NCI-H187 treated with DMSO at 0.1 percent for 48 hours (cell line): ENCODE measurements around the gene VCPKMT.

Source experiments
- DNase-seq: peaks from one replicate; lab custom pipeline; 2025; lab: John Stamatoyannopoulos, UW

VCPKMT gene

DNA sequence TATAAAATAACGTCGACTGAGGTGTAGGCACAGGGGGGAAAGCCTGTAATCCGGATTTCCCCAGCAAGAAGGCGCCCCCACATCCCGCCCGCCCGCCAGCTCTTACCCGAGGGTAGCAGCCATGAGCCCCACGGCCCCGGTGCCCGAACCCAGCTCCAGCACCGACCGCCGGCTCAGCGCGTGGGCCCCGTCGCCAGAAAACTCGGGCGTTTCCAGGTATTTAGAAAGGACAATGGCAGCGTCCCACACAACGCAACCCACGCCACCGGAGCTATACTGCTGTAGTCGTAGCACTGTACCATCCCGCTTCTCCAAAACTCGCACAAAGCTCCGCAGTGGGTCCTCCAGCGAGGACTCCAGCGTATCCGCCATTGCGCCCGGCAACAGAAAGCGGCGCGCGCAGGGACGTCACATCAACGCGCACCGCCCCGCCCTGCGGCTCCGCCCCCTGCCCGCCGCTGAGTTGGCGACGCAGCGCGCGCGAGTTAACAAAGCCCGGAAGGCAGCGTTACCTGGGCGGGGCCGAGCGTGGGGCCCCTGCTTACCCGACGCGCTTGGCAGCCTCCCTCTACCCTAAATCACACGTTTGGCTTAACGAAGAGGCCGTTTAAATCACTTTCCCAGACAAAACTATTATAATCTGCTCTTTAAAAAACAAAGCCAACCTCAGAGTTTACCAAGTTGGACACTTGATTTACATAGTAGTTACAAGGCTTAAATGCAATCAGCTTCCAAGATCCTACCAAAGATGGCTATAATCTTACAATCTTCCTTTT is at the start of gene VCPKMT:
TSS of gene VCPKMT (minus strand) at position 392 of the 776 bp plus-strand sequence. CDS start at position 372, 20 bp downstream.
- peak; percentile 75 for DNase-seq

- no peak for DNase-seq
These were observed 39.7 kb upstream of the VCPKMT start for GRCh38 chr14:50156111-50156510.

DNA sequence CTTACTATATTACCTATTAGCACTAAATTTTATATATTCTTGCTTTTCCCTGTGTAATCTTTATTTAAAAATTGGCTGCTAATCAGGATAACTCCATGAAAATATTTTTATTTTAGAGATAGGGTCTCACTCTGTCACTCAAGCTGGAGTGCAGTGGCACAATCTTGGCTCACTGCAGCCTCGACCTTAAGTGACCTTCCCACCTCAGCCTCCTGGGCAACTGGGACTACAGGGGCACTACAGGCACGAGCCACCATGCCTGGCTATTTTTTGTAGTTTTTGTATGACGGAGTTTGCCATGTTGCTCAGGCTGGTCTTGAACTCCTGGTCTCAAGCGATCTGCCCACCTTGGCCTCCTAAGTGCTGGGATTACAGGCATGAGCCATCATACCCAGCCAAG is 32.4 kb upstream of the VCPKMT start:
- DNase-seq: no peak

GRCh38 chr14:50139192-50139591 is 22.8 kb upstream of the VCPKMT start:
- no peak for DNase-seq

DNA sequence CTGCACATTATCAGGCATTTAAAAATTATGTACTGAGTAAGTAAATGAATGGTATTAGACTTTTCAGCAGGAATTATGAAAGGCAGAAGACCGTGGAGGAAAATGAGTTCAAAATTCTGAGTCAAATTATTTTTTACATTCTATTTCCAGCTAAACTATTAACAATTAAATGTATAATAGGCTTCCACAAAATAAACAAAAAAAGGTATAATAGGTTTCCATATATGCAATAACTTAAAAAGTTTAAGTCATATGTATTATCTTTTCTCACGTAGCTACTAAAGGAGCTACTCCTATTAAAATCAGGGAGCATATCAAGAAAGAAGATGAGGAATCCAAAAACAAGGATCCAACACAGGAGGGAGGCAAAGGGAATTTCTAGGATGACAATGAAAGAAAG is 11.4 kb upstream of the VCPKMT start:
- no peak for DNase-seq

GRCh38 chr14:50123062-50123461 is 6.7 kb upstream of the VCPKMT start:
- DNase-seq: no peak

DNA sequence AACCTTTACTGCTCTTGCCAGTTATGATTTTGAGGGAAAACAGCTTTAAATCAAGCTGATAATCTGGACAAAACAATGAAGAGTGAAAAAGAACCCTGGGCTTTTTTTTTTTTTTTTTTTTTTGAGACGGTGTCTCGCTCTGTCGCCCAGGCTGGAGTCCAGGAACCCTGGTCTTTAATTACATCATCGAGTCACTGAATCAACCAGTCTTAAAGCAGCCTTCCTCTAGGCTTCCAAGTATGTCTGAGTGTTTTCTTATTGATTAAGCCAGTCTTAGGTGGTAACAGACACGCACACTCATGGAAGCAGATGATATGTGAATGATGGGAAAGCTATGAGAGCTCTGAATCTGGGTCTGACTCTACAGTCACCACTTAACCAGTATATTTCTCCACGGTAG is 5.9 kb upstream of the VCPKMT start:
- no peak for DNase-seq

- DNase-seq: no peak
These were observed 5.1 kb upstream of the VCPKMT start for GRCh38 chr14:50121486-50121885.

DNA sequence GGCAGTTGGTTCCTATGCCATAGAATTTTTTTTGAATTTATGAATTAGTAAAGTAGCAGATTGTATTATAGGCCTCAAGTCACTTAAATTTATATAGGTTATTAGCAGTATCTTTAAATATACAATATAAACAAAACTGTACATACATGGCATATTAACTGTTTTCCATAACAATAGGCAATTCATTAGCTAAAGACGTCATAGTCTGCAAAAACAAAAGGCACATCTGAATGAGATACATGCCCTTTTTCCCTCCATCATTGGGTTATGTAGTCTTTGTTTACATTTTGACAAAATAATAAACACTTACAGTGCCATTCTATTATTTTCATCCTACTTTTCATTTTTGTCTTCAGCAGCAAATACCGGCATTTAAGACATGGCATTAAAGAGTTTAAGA is 1.1 kb upstream of the VCPKMT start:
- no peak for DNase-seq

- no peak for DNase-seq
These were observed 594 bp upstream of the VCPKMT start for GRCh38 chr14:50116966-50117365.

GRCh38 chr14:50113381-50114035 is 2.9 kb downstream of the VCPKMT start:
- no peak for DNase-seq

DNA sequence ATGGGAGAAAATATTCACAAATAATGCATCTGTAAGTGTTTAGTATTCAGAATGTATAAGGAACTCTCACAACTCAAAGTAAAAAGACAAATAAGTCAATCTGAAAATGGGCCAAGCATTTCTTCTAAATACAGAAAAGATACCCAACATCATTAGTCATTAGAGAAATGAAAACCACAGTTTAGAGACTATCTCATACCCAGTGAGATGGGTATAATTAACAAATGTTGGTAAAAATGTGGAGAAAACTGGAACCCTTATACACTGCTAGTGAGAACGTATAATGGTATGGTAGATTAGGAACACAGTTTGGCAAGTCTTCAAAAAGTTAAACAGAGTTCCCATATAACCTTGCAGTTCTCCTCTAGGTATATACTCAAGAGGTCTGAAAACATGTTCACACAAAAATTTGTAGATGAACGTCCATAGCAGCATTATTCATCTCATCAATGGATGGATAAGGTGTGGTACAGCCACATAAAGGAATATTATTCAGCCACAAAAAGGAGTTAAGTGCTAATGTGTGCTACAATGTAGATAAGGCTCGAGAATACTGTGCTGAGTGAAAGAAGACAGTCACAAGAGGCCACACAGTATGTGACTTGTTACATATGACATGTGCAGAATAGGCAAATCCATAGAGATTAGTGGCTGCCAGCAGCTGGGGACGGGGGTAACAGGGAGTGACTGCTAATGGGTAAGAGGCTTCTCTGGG is 5.9 kb downstream of the VCPKMT start:
- DNase-seq: no peak

DNA sequence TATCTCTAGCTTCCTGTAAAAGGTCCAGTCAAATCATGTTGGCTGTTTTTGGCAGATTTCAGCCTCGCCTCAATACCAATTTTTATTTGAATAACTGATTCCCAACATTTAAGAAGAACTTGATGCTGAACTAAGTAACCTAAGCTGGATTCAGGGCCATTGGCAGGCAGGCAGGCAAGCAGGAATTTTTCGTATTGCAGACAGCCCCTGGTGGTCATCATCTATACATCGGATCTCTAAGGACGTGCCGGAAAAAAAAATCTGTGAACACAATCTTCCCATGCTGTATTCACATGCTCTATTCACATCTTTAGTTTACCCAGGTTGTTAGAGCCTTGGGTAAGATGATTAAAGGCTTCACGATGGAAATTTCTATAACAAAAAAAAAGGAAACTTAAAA is 7.0 kb downstream of the VCPKMT start:
- no peak for DNase-seq

DNA sequence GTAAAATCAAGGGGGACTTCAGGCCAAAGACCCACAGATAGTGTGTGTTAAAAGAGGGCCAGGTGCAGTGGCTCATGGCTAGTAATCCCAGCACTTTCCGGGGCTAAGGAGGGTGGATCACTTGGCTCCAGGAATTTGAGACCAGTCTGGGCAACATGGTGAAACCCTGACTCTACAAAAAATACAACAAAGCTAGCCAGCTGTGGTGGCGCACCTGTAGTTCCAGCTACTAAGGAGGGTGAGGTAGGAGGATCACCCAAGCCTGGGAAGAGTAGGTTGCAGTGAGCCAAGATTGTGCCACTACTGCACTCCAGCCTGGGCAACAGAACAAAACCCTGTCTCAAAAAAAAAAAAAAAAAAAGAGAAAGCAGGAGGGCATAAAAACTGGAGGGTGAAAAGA is 8.5 kb downstream of the VCPKMT start:
- DNase-seq: no peak

DNA sequence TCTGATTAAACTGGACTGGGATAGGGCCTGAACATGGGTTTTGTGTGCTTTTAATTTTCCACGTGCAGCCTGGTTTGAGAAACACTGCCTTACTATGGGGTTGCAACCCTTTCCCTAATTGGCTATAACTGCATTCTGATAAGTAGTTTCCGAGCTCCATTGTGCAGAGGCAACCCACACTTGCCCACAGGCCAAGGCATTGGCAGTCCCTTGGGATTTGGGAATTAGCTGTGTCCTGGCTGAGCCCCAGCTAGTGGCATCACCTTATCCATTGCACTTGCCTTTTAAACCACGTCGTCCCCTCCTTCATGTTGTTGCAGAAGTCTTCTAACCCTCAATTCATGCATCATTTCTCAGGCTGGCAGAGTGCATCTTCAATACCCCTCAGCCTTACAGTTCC is 10.2 kb downstream of the VCPKMT start:
- no peak for DNase-seq

DNA sequence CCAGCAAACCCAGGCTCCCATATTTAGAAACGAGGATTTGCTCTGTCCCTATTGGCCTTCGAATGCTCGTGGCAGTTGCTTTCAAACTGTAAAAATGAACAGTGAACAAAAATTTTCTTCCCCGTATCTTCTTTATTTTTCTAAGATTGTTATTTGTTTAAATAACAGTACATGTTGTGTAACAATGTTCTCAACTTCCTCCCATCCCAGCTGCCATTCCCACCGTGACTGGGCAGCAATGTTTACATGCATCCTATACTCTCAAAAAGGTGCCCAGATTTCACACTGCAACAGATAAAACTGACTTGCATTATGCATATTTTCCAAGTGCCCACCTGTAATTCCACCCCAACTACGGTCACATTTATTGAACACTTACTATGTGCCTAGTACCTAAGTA is 12.8 kb downstream of the VCPKMT start:
- DNase-seq: no peak

DNA sequence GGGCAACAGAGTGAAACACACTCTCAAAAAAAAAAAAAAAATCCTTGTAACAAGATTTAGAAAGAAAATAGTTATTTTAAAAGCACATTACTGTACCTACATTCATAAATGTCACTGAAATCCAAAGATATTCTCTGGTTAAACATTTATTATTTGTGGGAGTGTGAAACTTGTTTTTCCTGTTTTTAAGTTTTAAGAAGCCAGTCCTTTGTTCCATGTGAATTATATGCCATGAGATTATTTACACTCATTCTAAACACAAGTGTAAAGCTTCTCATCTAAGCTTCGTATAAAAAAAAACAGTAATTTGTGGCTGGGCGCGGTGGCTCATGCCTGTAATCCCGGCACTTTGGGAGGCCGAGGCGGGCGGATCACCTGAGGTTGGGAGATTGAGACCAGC is 15.0 kb downstream of the VCPKMT start:
- no peak for DNase-seq

GRCh38 chr14:50100805-50101204 is 15.6 kb downstream of the VCPKMT start:
- no peak for DNase-seq

DNA sequence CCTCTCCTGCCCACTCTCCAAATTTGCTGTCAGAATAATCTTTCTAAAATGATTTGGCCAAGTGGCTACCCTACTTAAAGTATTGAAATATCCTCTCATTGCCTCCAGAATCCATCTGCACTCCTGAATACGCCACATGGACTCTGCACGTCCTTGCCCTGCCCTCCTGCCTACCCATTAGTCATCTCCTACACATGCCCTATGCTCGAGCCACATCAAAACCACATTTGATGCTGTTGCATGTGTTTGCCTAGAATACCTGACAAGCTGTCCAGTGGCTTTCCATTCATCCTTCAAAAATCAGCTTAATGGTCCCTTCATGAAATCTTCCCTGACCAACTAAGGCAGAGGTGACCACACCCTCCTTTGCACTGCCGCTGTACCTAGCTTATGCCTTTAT is 17.0 kb downstream of the VCPKMT start:
- no peak for DNase-seq

DNA sequence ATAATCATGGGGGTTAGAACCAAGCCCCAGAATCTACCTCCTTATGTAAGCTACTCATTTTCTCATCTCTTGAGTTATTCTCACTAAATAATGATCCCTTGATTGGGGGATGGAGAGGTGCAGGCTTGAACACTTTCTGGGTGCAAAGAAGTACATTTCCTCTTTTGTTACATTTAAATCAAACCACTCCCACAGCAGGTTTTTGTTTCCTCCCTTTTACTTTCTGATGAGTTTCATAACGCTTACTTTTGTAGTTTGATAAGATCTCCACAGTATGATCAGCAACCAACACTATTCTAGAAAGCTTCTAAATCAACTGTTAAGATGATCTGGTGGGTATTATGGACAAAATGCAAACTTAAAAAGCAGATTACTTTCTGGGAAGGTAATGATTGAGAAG is 20.5 kb downstream of the VCPKMT start:
- DNase-seq: no peak

DNA sequence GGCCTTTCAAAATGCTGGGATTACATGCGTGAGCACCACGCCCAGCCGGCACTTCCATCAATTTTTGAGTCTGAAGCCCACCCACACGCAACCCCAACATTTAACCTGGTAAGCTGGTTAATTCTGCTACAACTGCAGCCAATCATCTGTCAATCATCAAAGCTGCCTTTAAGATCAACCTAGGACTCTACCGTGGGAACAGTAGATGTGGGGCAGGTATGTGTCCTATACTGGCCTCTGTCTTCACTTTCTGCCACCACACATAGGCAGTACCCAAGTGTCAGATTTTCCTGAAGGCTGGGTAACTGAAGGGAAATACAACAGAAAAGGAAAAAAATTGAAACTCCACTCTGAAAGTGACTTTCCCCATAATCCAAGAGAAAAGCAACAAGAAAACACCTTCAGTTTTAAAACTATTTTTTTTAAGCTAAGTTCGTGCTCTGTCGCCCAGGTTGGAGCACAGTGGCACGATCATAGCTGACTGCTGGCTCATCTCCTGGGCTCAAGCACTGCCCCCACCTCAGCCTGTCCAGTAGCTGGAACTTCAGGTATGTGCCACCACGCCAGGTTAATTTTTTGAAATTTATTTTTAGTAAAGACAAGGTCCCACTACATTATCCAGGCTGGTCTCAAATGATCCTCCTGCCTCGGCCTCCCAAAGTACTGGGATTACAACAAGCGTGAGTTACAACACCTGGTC is 22.2 kb downstream of the VCPKMT start:
- DNase-seq: no peak

DNA sequence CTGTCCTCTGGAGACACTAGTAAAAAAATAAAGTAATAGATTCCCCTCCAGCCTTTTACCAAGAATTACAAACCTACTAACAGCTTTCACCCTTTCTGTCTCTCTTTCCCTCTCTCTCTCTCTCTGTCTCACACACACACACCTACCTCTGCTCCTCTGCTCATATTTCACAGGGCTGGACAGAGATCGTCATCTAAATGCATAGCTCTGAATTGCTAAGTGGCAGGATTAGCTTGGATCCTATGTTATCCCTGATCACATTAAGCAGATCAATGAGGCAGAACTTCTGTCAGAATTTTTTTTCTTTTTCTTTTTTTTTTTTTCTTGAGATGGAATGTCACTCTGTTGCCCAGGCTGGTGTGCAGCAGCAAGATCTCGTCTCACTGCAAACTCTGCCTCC is 22.9 kb downstream of the VCPKMT start:
- no peak for DNase-seq
